Osteoblast (primary cell): ENCODE results near the gene FAM3D. TPM values are rescaled to one million over a fixed set of nuclear protein-coding genes. Genes with fewer than 3 reads are reported as not detected.

Source experiments
- DNase-seq: peaks from one replicate; pipeline ENCODE4 v3.0.0; 2011; ENCODE audit warnings: low spot score, mixed read lengths; ENCODE audit not compliant: insufficient read length; ENCODE audit errors: missing footprints
- H2AFZ ChIP-seq: 2 replicates; pipeline ENCODE4 v1.6.0; 2011; ENCODE audit warnings: mild to moderate bottlenecking, low read length
- H3K27ac ChIP-seq: 2 replicates; pipeline ENCODE4 v1.5.1; 2011; ENCODE audit warnings: mild to moderate bottlenecking, low read depth, low read length, moderate library complexity
- H3K27me3 ChIP-seq: 2 replicates; pipeline ENCODE4 v1.6.0; 2012; ENCODE audit warnings: mild to moderate bottlenecking, control low read depth, inconsistent platforms, low read length, moderate library complexity; ENCODE audit not compliant: insufficient read depth
- H3K36me3 ChIP-seq: 2 replicates; pipeline ENCODE4 v1.5.1; 2011; ENCODE audit warnings: mild to moderate bottlenecking, low read length, control low read depth, moderate library complexity; ENCODE audit not compliant: insufficient read depth
- H3K4me1 ChIP-seq: 2 replicates; pipeline ENCODE4 v1.5.1; 2011; ENCODE audit warnings: mild to moderate bottlenecking, low read length, control low read depth, moderate library complexity; ENCODE audit not compliant: insufficient read depth
- H3K4me2 ChIP-seq: 2 replicates; pipeline ENCODE4 v1.6.0; 2011; ENCODE audit warnings: mild to moderate bottlenecking, low read length; ENCODE audit not compliant: insufficient read depth
- H3K4me3 ChIP-seq: fragments of 200-600 bp; sonication (generic); 3 replicates; pipeline ENCODE4 v1.5.1; 2012; ENCODE audit warnings: mild to moderate bottlenecking, low read length, inconsistent platforms; ENCODE audit not compliant: insufficient read depth
- H3K79me2 ChIP-seq: 2 replicates; pipeline ENCODE4 v1.6.0; 2012; ENCODE audit warnings: mild to moderate bottlenecking, low read length, control low read depth, inconsistent platforms; ENCODE audit not compliant: insufficient read depth
- H3K9me3 ChIP-seq: 2 replicates; pipeline ENCODE4 v1.5.1; 2011; ENCODE audit warnings: low read depth, low read length, control low read depth
- H4K20me1 ChIP-seq: 2 replicates; pipeline ENCODE4 v1.6.0; 2012; ENCODE audit warnings: mild to moderate bottlenecking, low read length, control low read depth; ENCODE audit not compliant: insufficient read depth
- CTCF ChIP-seq: IDR thresholded peaks from 2 replicates; pipeline ENCODE4 v1.5.1; 2011; ENCODE audit warnings: mild to moderate bottlenecking, low read depth, low read length, moderate library complexity; ENCODE audit errors: extremely low read depth
- total RNA-seq: library from RNA; depleted of rRNA; stranded (reverse); fragments of >200 nt; gene quantifications from 2 replicates; pipeline ENCODE4 v1.2.3, GENCODE V29; 2012

Gene FAM3D
- total RNA-seq, 1 donor = not detected

- no peak for TF ChIP-seq CTCF
- Histone ChIP-seq H3K27ac (no peak overlapping the region), H2AFZ (no peak overlapping the region), H4K20me1 (no peaks in the 10 kb centered on the region), H3K27me3 (peaks cover 13% of the 10 kb centered on the region), H3K79me2 (no peaks in the 10 kb centered on the region), H3K9me3 (no peaks in the 10 kb centered on the region), H3K4me3 (no peak overlapping the region), H3K36me3 (no peaks in the 10 kb centered on the region), H3K4me2 (no peak overlapping the region), H3K4me1 (no peaks in the 10 kb centered on the region)
- DNase-seq = no peak
Observed at GRCh38 chr3:58597770-58598310, 68.7 kb downstream of the FAM3D start.

DNA sequence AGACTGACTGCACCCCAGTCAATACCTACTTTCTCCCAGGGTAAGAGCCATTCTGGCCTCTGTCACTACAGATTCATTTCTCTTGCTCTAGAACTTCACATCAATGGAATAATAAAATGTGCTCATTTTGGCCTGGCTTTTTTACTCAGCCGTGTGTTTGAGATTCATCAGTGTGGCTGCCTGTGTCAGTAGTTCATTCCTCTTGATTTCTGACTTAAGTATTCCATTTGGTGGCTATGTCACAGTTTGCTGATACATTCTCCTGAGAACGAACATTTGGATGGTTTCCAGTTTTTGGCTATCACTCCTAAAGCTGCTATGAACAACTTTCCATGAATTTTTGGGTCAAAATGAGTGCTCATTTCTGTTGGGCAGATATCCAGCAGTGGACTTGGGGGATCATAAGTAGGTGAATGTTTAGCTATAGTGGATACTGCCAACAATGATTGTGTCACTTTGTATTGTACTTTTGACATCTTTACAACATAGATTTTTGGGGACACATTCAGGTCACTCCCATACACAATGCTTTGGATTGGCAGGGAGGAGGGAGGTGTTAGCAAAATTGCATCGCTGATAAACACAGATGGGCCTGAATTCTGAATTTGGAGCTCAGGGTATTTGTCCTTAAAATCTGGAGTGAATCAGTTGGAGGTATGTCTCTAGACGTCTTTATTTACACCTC lies 69.6 kb downstream of the FAM3D start:
- no peaks in the 10 kb centered on the region for H3K79me2 ChIP-seq
- no peak overlapping the region for H2AFZ ChIP-seq
- no peaks in the 10 kb centered on the region for H4K20me1 ChIP-seq
- no peak overlapping the region for H3K4me2 ChIP-seq
- no peaks in the 10 kb centered on the region for H3K9me3 ChIP-seq
- H3K27ac ChIP-seq = no peak overlapping the region
- DNase-seq = no peak
- H3K4me1 ChIP-seq = no peaks in the 10 kb centered on the region
- H3K4me3 ChIP-seq = no peak overlapping the region
- no peaks in the 10 kb centered on the region for H3K36me3 ChIP-seq
- TF ChIP-seq CTCF = no peak
- peaks cover 15% of the 10 kb centered on the region for H3K27me3 ChIP-seq

DNA sequence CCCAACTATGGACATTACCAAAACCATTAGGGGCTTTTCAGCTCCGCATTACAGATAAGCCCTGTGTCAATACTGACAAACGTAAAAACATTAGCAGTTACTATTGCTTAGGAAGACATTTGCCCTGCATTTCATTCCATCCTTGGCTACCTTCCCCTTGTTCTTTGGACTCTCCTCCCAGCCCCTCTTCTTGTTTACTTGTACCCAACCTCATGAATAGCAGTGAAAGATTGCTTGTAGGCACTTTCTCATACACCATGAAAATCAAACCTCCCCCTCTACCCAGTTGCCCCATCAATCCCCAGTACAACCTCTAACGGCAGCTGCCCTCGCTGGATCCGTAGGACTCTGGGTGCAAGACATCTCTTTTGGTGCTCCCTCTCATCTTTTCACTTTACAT lies 72.5 kb downstream of the FAM3D start:
- no peak for TF ChIP-seq CTCF
- H3K4me2 ChIP-seq = no peak overlapping the region
- no peak for DNase-seq
- H4K20me1 ChIP-seq = no peaks in the 10 kb centered on the region
- no peak overlapping the region for H3K4me3 ChIP-seq
- no peak overlapping the region for H3K27ac ChIP-seq
- H3K79me2 ChIP-seq = no peaks in the 10 kb centered on the region
- H3K9me3 ChIP-seq = no peaks in the 10 kb centered on the region
- H3K4me1 ChIP-seq = no peaks in the 10 kb centered on the region
- no peak overlapping the region for H2AFZ ChIP-seq
- no peaks in the 10 kb centered on the region for H3K36me3 ChIP-seq
- H3K27me3 ChIP-seq = peaks cover 10% of the 10 kb centered on the region
